Bronchial epithelial cell (primary cell): Measurements from ENCODE around the gene ALPG. TPM values are rescaled to one million over a fixed set of nuclear protein-coding genes. Genes with fewer than 3 reads are reported as not detected.

ENCODE experiments used
- DNase-seq: peaks from one replicate; pipeline ENCODE4 v3.0.0-alpha.2; 2010; ENCODE audit warnings: low read depth
- FAIRE-seq: peaks from 2 replicates; lab custom pipeline; 2011; peaks lifted over from hg19 to GRCh38; lab: Jason Lieb, UNC
- H3K27me3 ChIP-seq: 2 replicates; pipeline ENCODE4 v1.5.1; 2011; ENCODE audit warnings: low read length; ENCODE audit not compliant: control insufficient read depth, insufficient read depth
- H3K36me3 ChIP-seq: 2 replicates; pipeline ENCODE4 v1.5.1; 2011; ENCODE audit warnings: low read length; ENCODE audit not compliant: control insufficient read depth, insufficient read depth
- H3K4me3 ChIP-seq: 2 replicates; pipeline ENCODE4 v1.5.1; 2011; ENCODE audit warnings: mild to moderate bottlenecking, low read depth, low read length, control low read depth
- total RNA-seq: library from RNA; depleted of rRNA; stranded (reverse); fragments of >200 nt; gene quantifications from 2 replicates; pipeline ENCODE4 v1.2.1, GENCODE V29; 2014
- TF ChIP-seq, protein P1 (sequence below): IDR thresholded peaks from 2 replicates; pipeline ENCODE4 v1.5.1; 2011; ENCODE audit warnings: mild to moderate bottlenecking, moderate library complexity, low read length, control low read depth, inconsistent platforms; ENCODE audit not compliant: insufficient read depth, severe bottlenecking

The ALPG gene
- total RNA-seq, 1 donor from 2014 or later, result not detected

DNA sequence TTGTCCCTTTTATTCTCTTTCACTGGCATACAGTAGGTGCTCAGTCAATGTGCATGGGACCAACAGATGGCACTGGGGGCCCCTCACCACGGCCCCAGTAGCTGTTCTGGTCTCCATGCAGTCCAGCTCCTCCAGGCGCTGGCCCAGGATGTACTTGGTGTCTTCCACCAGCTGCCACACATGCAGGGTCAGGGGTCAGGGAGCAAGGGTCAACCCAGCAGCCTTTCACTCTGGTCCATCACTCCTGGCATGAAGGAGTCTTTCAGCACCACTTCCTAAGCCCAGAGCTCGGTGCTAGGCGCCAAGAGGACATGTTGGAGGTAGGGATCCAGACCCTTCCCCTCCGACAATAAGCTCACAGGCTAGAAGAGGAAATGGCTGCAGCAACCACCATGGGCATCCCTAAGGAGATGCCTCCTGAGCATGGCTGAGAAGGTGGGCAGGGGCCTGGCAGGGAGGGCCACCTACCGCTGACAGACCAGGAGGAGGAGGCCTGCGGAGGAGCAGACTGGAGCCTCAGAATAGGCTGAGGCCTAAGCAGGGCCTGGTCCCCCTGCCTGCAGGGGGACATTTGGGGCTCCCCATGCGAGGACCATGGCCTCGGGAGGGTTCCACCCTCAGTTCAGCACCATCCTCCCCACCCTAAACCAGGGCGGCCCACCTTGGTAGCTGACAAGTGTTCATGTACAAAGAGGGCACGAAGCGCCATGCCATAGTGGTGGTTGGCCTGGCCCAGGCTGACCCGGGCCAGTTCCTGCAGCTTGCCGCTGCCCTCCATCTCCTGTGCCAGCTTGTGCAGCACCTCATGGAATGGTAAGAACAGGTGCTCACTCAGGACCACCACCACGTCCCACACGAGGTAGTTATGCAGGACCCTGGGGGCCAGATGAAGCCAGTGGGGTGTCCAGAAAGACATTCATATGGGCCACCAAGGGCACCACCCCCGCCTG, 10.2 kb downstream of the ALPG start:
- TF ChIP-seq, protein P1, sequence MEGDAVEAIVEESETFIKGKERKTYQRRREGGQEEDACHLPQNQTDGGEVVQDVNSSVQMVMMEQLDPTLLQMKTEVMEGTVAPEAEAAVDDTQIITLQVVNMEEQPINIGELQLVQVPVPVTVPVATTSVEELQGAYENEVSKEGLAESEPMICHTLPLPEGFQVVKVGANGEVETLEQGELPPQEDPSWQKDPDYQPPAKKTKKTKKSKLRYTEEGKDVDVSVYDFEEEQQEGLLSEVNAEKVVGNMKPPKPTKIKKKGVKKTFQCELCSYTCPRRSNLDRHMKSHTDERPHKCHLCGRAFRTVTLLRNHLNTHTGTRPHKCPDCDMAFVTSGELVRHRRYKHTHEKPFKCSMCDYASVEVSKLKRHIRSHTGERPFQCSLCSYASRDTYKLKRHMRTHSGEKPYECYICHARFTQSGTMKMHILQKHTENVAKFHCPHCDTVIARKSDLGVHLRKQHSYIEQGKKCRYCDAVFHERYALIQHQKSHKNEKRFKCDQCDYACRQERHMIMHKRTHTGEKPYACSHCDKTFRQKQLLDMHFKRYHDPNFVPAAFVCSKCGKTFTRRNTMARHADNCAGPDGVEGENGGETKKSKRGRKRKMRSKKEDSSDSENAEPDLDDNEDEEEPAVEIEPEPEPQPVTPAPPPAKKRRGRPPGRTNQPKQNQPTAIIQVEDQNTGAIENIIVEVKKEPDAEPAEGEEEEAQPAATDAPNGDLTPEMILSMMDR, result no peak
- Histone ChIP-seq H3K27me3 (peaks cover 43% of the 10 kb centered on the region), H3K4me3 (no peak overlapping the region), H3K36me3 (no peaks in the 10 kb centered on the region)
- DNase-seq (no peak), FAIRE-seq (no peak)

DNA sequence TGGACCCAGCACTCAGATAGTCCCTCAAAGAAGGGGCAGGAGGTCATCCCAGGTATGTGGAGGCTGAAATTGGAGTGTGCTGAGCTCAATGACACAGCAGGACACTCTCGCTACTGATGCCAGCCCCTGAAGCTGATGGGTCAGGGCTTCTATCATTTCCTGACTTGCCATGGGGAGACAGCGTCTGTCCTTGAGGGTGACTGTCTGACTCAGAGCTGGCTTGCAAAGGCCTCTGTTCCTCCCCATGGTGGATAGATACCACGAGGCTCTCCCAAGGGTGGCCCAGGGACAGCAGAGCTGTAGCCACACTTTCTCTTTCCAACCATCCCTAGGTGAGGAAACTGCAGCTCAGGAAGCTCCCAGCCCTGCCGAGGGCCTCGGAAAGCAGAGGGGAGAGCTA, 10.8 kb downstream of the ALPG start:
- no peaks in the 10 kb centered on the region for H3K36me3 ChIP-seq
- DNase-seq, result no peak
- no peak overlapping the region for H3K4me3 ChIP-seq
- H3K27me3 ChIP-seq, result peaks cover 43% of the 10 kb centered on the region
- FAIRE-seq, result no peak
- TF ChIP-seq, protein P1, result no peak

DNA sequence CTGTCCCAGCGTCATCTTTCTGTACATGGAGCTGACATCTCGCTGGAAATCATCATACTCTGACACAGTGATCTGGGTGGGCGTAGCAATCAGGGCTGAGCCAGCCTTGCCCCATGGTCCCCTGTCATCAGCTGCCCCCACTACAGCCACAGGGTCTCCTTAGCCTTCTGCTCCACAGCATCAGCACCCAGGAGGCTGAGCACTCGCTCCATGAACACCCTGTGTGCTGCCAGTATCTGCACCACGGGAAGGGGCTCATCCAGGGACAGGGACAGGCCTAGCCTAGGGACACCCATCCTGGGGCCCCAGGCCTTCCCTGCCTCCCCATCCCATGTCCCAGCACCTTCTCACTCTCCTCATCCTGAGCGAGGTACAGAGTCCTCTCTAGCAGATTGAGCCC, 11.4 kb downstream of the ALPG start:
- no peak for DNase-seq
- H3K4me3 ChIP-seq, result no peak overlapping the region
- TF ChIP-seq, protein P1, result no peak
- no peak for FAIRE-seq
- H3K27me3 ChIP-seq, result peaks cover 43% of the 10 kb centered on the region
- no peaks in the 10 kb centered on the region for H3K36me3 ChIP-seq

DNA sequence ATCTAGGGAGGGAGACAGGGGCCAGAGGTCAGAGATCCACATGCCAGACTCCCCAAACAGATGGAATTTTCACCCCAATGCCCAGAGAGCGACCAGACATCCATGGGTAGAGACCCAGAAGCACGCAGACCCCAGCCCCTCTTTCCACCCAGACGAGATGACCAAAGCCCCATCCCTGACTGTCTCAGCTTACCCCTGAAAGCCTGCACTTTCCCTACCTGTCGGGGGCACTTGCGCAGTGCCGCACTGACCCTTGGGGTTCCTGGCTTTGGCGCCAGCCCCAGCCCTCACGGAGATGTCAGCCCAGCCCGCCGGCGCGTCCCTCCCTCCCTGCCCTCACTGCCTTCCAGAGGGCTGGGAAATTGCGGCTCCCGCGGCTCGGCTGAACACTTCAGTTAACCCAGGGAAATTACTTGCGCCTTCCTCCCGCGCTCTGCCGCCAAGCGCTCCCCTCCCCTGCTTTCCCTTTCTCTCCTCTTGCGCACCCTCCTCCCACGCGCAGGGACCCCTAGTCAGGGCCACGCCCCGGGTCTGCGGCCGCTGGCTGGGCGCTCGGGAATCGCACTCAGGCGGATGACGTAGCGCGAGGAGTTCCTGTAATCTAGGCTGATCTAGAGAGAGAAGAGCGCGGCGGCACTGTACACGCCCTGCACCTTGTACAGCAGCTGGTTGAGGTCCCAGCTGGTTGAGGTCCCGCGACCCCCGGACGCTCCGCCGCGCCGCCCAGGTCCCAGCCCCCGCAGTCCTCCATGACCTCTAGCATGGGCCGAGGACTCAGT, 12.0 kb downstream of the ALPG start:
- no peak for FAIRE-seq
- TF ChIP-seq, protein P1, result no peak
- H3K27me3 ChIP-seq, result peaks cover 43% of the 10 kb centered on the region
- peak; percentile 17 for DNase-seq
- no peaks in the 10 kb centered on the region for H3K36me3 ChIP-seq
- H3K4me3 ChIP-seq, result no peak overlapping the region

DNA sequence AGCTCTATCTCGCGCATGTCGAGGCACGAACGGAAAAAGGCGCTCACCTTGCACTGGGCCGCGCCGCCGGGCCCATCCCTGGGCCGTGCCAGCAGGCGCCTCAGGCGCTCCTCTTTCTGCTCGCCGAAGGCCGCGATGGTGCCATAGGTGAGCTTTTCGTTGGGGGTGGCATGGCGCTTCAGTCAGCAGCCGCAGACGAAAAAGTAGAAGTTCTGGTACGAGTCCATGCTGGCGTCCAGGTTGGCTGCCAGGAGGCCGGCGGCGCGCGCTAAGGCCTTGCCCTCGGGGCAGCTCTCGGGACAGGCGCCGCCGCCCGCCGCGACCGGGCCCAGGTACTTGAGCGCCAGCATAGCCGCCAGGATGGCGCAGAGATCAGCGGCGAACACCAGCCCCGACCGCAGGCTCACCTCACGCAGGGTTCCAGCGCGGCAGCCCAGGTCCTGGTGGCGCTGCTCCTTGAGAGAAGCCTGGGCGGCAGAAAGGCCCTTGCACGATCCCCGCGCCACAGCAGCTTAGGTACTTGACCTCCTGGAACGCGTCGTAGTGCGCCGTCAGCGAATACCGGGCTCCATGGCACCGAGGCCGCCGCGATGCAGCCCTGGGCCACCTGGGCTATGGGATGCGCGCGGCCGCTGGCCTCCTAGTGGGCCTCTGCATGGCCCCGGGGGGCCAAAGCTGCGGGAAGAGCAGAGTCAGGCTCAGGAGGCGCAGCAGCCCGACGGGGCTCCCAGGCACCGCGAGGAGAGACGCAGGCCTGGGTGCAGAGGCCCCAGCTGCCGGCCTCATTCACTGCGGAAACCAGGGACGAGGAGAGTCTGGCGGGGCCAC, 12.8 kb downstream of the ALPG start:
- DNase-seq (no peak), FAIRE-seq (no peak)
- Histone ChIP-seq H3K27me3 (peaks cover 43% of the 10 kb centered on the region), H3K36me3 (no peaks in the 10 kb centered on the region), H3K4me3 (no peak overlapping the region)
- TF ChIP-seq, protein P1, result no peak
